ENCODE data around the gene SLC35F5. TPM values are rescaled to one million over a fixed set of nuclear protein-coding genes. Genes with fewer than 3 reads are reported as not detected.
A peak's percentile ranks its signal among the peaks of the same experiment; 100 is the strongest.

SLC35F5 gene
- total RNA-seq, 2 experiments from 2014 or later, result 13.4 to 18.4 TPM

GRCh38 chr2:113755035-113755834 lies 1.2 kb downstream of the SLC35F5 start:
- ChIA-PET CTCF (interaction anchor here (0.6 to 1.9 kb wide), 4 partner anchors 9 to 223 kb away, joined by 3 to 10 read pairs (median 7); no protein-coding TSS in a partner anchor), POLR2A (interaction anchor here (1.8 kb wide), 1 partner anchor 132 kb away, joined by 10 read pairs; no protein-coding TSS in a partner anchor)
- peak overlapping the region; percentile 89 for H3K4me3 Mint-ChIP-seq
- intact Hi-C loops (cut with DNase I, micrococcal nuclease), result loop anchor here in 1 of 2 experiments (5.0 to 10.0 kb wide), 3 partner anchors 37 to 220 kb away; no protein-coding TSS in a partner anchor
- peak overlapping the region; percentile 71 for H3K27ac Mint-ChIP-seq
- no peaks in the 10 kb centered on the region for H3K9me3 Mint-ChIP-seq (ENCODE audit: low read depth)
- H3K4me1 Mint-ChIP-seq, result peaks cover 20% of the 10 kb centered on the region
- ATAC-seq (no peak), DNase-seq (peak; percentile 30)
- no peaks in the 10 kb centered on the region for H3K27me3 Mint-ChIP-seq
- H3K36me3 Mint-ChIP-seq (ENCODE audit: low read depth), result peaks cover 15% of the 10 kb centered on the region

- Mint-ChIP-seq H3K27me3 (no peaks in the 10 kb centered on the region), H3K36me3 (ENCODE audit: low read depth) (peaks cover 18% of the 10 kb centered on the region), H3K27ac (no peak overlapping the region), H3K9me3 (ENCODE audit: low read depth) (no peaks in the 10 kb centered on the region), H3K4me3 (no peak overlapping the region), H3K4me1 (peaks cover 21% of the 10 kb centered on the region)
- intact Hi-C loops (cut with DNase I, micrococcal nuclease), result loop anchor here in 1 of 2 experiments (10.0 kb wide), 2 partner anchors 91 to 221 kb away; no protein-coding TSS in a partner anchor
- POLR2A ChIA-PET, result interaction anchor here (0.6 to 0.8 kb wide), 2 partner anchors 19 to 136 kb away, joined by 3 to 6 read pairs; no protein-coding TSS in a partner anchor
- CTCF ChIA-PET, result interaction anchor here (0.6 kb wide), 1 partner anchor 28 kb away, joined by 8 read pairs; no protein-coding TSS in a partner anchor
- no peak for DNase-seq
- ATAC-seq, result no peak
Measured at GRCh38 chr2:113754160-113754559, 2.3 kb downstream of the SLC35F5 start.

GRCh38 chr2:113750385-113750784 lies 6.1 kb downstream of the SLC35F5 start:
- ChIA-PET CTCF (no interaction called here), POLR2A (no interaction called here)
- Mint-ChIP-seq H3K4me1 (peaks cover 14% of the 10 kb centered on the region), H3K36me3 (ENCODE audit: low read depth) (peaks cover 26% of the 10 kb centered on the region), H3K27me3 (no peaks in the 10 kb centered on the region), H3K4me3 (no peak overlapping the region), H3K9me3 (ENCODE audit: low read depth) (no peaks in the 10 kb centered on the region), H3K27ac (peak overlapping the region; percentile 63)
- intact Hi-C loops (cut with DNase I, micrococcal nuclease), result loop anchor here in 1 of 2 experiments (10.0 kb wide), 2 partner anchors 94 to 224 kb away; no protein-coding TSS in a partner anchor
- DNase-seq, result no peak
- ATAC-seq, result peak; percentile 19

GRCh38 chr2:113741091-113741490 lies 15.4 kb downstream of the SLC35F5 start:
- H3K9me3 Mint-ChIP-seq (ENCODE audit: low read depth), result no peaks in the 10 kb centered on the region
- no peak overlapping the region for H3K27ac Mint-ChIP-seq
- peaks cover 33% of the 10 kb centered on the region for H3K36me3 Mint-ChIP-seq (ENCODE audit: low read depth)
- POLR2A ChIA-PET, result no interaction called here
- intact Hi-C loops (cut with DNase I, micrococcal nuclease), result no loop called here
- H3K4me3 Mint-ChIP-seq, result no peak overlapping the region
- CTCF ChIA-PET, result no interaction called here
- no peaks in the 10 kb centered on the region for H3K27me3 Mint-ChIP-seq
- peaks cover 2% of the 10 kb centered on the region for H3K4me1 Mint-ChIP-seq
- DNase-seq (no peak), ATAC-seq (no peak)

- CTCF ChIA-PET, result no interaction called here
- no peak overlapping the region for H3K27ac Mint-ChIP-seq
- peaks cover 27% of the 10 kb centered on the region for H3K36me3 Mint-ChIP-seq (ENCODE audit: low read depth)
- H3K9me3 Mint-ChIP-seq (ENCODE audit: low read depth), result no peaks in the 10 kb centered on the region
- no peak for ATAC-seq
- POLR2A ChIA-PET, result no interaction called here
- intact Hi-C loops (cut with DNase I, micrococcal nuclease), result no loop called here
- H3K4me3 Mint-ChIP-seq, result no peak overlapping the region
- H3K27me3 Mint-ChIP-seq, result no peaks in the 10 kb centered on the region
- peaks cover 2% of the 10 kb centered on the region for H3K4me1 Mint-ChIP-seq
- DNase-seq, result no peak
Measured at GRCh38 chr2:113739849-113740248, 16.6 kb downstream of the SLC35F5 start.

GRCh38 chr2:113734185-113734584 lies 22.3 kb downstream of the SLC35F5 start:
- intact Hi-C loops (cut with DNase I, micrococcal nuclease), result no loop called here
- H3K9me3 Mint-ChIP-seq (ENCODE audit: low read depth), result no peaks in the 10 kb centered on the region
- H3K27ac Mint-ChIP-seq, result no peak overlapping the region
- ATAC-seq (peak; percentile 93), DNase-seq (peak; percentile 29)
- CTCF ChIA-PET, result interaction anchor here (0.6 to 3.0 kb wide), 4 partner anchors 10 to 168 kb away, joined by 3 to 13 read pairs (median 4); no protein-coding TSS in a partner anchor
- peaks cover 6% of the 10 kb centered on the region for H3K36me3 Mint-ChIP-seq (ENCODE audit: low read depth)
- H3K4me1 Mint-ChIP-seq, result peaks cover 9% of the 10 kb centered on the region
- POLR2A ChIA-PET, result interaction anchor here (0.6 kb wide), 1 partner anchor 93 kb away, joined by 3 read pairs; no protein-coding TSS in a partner anchor
- no peak overlapping the region for H3K4me3 Mint-ChIP-seq
- H3K27me3 Mint-ChIP-seq, result no peaks in the 10 kb centered on the region

- ChIA-PET POLR2A (interaction anchor here (0.6 kb wide), 1 partner anchor 66 kb away, joined by 3 read pairs; no protein-coding TSS in a partner anchor), CTCF (interaction anchor here (1.5 to 2.4 kb wide), 3 partner anchors 10 to 255 kb away, joined by 5 to 13 read pairs (median 8); partner anchors contain the start of gene SLC35F5)
- no peak for ATAC-seq
- Mint-ChIP-seq H3K36me3 (ENCODE audit: low read depth) (peaks cover 16% of the 10 kb centered on the region), H3K27me3 (no peaks in the 10 kb centered on the region), H3K27ac (no peak overlapping the region), H3K9me3 (ENCODE audit: low read depth) (no peaks in the 10 kb centered on the region), H3K4me3 (no peak overlapping the region), H3K4me1 (peaks cover 6% of the 10 kb centered on the region)
- intact Hi-C loops (cut with DNase I, micrococcal nuclease), result no loop called here
- no peak for DNase-seq
Measured at GRCh38 chr2:113724010-113724409, 32.4 kb downstream of the SLC35F5 start.

GRCh38 chr2:113723411-113723810 lies 33.0 kb downstream of the SLC35F5 start:
- ChIA-PET CTCF (interaction anchor here (1.5 to 2.4 kb wide), 3 partner anchors 10 to 256 kb away, joined by 5 to 13 read pairs (median 8); partner anchors contain the start of gene SLC35F5), POLR2A (interaction anchor here (0.6 kb wide), 1 partner anchor 65 kb away, joined by 3 read pairs; no protein-coding TSS in a partner anchor)
- Mint-ChIP-seq H3K4me1 (peaks cover 6% of the 10 kb centered on the region), H3K27ac (no peak overlapping the region), H3K9me3 (ENCODE audit: low read depth) (no peaks in the 10 kb centered on the region), H3K36me3 (ENCODE audit: low read depth) (peaks cover 14% of the 10 kb centered on the region), H3K27me3 (no peaks in the 10 kb centered on the region), H3K4me3 (no peak overlapping the region)
- DNase-seq, result no peak
- ATAC-seq, result no peak
- intact Hi-C loops (cut with DNase I, micrococcal nuclease), result no loop called here

GRCh38 chr2:113720167-113720566 lies 36.3 kb downstream of the SLC35F5 start:
- no peak overlapping the region for H3K27ac Mint-ChIP-seq
- no peak overlapping the region for H3K4me3 Mint-ChIP-seq
- no peaks in the 10 kb centered on the region for H3K27me3 Mint-ChIP-seq
- DNase-seq, result no peak
- ChIA-PET POLR2A (no interaction called here), CTCF (interaction anchor here (0.6 to 1.2 kb wide), 4 partner anchors 10 to 259 kb away, joined by 3 to 4 read pairs (median 3); no protein-coding TSS in a partner anchor)
- no peak for ATAC-seq
- intact Hi-C loops (cut with DNase I, micrococcal nuclease), result no loop called here
- H3K36me3 Mint-ChIP-seq (ENCODE audit: low read depth), result peaks cover 14% of the 10 kb centered on the region
- H3K4me1 Mint-ChIP-seq, result no peaks in the 10 kb centered on the region
- no peaks in the 10 kb centered on the region for H3K9me3 Mint-ChIP-seq (ENCODE audit: low read depth)

- ChIA-PET CTCF (interaction anchor here (0.6 to 1.7 kb wide), 2 partner anchors 13 to 250 kb away, joined by 3 to 6 read pairs; no protein-coding TSS in a partner anchor), POLR2A (no interaction called here)
- Mint-ChIP-seq H3K4me3 (no peak overlapping the region), H3K9me3 (ENCODE audit: low read depth) (no peaks in the 10 kb centered on the region), H3K36me3 (ENCODE audit: low read depth) (peaks cover 10% of the 10 kb centered on the region), H3K27ac (no peak overlapping the region), H3K4me1 (no peaks in the 10 kb centered on the region), H3K27me3 (no peaks in the 10 kb centered on the region)
- no peak for DNase-seq
- no peak for ATAC-seq
- intact Hi-C loops (cut with DNase I, micrococcal nuclease), result no loop called here
Measured at GRCh38 chr2:113716291-113716690, 40.2 kb downstream of the SLC35F5 start.

- no peak for ATAC-seq
- H3K4me1 Mint-ChIP-seq, result no peaks in the 10 kb centered on the region
- DNase-seq, result no peak
- no peaks in the 10 kb centered on the region for H3K27me3 Mint-ChIP-seq
- H3K36me3 Mint-ChIP-seq (ENCODE audit: low read depth), result peaks cover 10% of the 10 kb centered on the region
- no peaks in the 10 kb centered on the region for H3K9me3 Mint-ChIP-seq (ENCODE audit: low read depth)
- POLR2A ChIA-PET, result no interaction called here
- no peak overlapping the region for H3K27ac Mint-ChIP-seq
- CTCF ChIA-PET, result interaction anchor here (2.4 kb wide), 1 partner anchor 13 kb away, joined by 8 read pairs; no protein-coding TSS in a partner anchor
- intact Hi-C loops (cut with DNase I, micrococcal nuclease), result no loop called here
- no peak overlapping the region for H3K4me3 Mint-ChIP-seq
Measured at GRCh38 chr2:113712941-113713340, 43.5 kb downstream of the SLC35F5 start.
